IPS DF 19.7 (cell line): ENCODE data around the gene ATP6V1C2.

Experiments
- DNase-seq: peaks from one replicate; pipeline ENCODE4 v3.0.0-alpha.2; 2013; ENCODE audit warnings: low read depth, low spot score

Gene ATP6V1C2

GRCh38 chr2:10834068-10834655 lies 112.7 kb downstream of the ATP6V1C2 start:
- DNase-seq: no peak
